DMS79 (cell line): ENCODE data around the gene BHLHA15.

Experiments
- DNase-seq: peaks from one replicate; lab custom pipeline; 2025; lab: John Stamatoyannopoulos, UW

The BHLHA15 gene

DNA sequence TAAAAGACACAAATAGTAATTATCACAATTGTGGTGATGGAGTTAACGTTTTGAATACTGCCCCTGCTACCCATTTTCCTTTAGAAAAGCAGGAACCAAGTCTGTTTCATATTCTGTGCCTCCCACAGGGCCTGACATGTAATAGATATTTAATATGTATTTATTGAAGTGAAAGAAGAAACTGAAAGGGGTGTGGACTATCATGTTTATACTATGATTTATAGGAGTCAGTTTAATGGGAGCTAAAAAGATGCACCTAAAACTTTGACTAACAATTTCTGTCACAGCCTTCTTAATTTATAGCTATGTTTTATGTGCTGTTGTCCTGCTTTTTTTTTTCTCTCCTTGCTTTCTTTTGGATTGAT is 24.1 kb upstream of the BHLHA15 start:
- no peak for DNase-seq

DNA sequence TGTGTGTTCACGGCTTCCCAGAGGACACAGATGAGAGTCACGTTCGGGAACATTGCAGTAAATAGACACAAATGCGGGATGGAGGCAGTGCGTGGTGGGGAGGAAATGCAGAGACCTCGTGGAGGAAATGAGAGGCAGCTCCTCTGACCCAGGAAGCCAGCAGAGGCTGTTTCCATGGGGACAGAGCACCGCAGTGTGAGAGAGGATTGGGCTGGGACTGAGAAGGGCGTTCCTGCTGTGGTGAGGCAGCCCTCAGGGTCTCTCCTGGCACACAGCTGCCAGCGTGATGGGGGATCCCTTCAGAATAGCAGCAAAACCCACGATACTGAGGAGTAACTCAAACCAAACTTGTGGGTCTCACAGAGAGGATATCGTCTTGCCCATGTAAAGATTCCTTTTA is 21.7 kb upstream of the BHLHA15 start:
- no peak for DNase-seq

GRCh38 chr7:98191668-98192431 is 19.4 kb upstream of the BHLHA15 start:
- DNase-seq: no peak

DNA sequence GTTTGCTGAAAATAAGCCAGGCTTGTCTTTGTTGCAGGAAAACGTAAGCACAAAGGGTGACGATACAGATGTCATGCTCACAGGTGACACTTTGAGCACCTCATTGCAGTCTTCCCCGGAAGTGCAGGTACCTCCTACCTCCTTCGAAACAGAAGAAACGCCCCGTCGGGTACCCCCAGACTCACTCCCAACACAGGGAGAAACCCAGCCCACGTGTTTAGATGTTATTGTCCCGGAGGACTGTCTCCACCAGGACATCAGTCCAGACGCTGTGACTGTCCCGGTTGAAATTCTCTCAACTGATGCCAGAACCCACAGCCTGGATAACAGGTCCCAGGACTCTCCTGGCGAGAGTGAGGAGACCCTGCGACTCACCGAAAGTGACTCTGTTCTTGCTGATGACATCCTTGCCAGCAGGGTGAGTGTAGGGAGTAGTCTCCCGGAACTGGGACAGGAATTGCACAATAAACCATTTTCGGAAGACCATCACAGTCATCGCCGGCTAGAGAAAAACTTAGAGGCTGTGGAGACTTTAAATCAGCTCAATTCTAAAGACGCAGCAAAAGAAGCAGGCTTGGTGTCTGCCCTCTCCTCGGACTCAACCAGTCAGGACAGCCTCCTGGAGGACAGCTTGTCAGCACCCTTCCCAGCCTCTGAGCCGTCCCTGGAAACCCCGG is 18.3 kb upstream of the BHLHA15 start:
- DNase-seq: no peak

DNA sequence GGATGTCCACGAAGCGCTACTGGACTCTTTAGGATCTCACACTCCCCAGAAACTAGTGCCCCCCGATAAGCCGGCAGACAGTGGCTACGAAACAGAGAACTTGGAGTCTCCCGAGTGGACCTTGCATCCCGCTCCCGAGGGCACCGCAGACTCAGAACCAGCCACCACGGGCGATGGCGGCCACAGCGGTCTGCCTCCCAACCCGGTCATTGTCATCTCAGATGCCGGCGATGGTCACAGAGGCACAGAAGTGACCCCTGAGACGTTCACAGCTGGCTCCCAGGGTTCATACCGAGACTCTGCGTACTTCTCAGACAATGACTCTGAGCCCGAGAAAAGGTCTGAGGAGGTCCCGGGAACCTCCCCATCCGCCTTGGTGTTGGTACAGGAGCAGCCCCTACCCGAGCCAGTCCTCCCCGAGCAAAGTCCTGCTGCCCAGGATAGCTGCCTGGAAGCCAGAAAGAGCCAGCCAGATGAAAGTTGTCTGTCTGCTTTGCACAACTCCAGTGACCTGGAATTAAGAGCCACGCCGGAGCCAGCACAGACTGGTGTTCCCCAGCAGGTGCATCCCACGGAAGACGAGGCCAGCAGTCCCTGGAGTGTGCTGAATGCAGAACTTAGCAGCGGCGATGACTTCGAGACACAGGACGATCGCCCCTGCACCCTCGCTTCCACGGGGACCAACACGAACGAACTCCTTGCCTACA is 17.6 kb upstream of the BHLHA15 start:
- DNase-seq: no peak

DNA sequence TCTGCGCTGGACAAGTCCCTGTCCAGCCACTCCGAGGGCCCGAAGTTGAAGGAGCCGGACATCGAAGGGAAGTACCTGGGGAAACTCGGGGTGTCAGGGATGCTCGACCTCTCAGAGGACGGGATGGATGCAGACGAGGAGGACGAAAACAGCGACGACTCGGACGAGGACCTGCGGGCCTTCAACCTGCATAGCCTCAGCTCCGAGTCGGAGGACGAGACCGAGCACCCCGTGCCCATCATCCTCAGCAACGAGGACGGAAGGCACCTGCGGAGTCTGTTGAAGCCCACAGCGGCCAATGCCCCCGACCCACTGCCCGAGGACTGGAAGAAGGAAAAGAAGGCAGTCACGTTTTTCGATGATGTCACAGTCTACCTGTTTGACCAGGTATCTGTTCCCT is 17.1 kb upstream of the BHLHA15 start:
- no peak for DNase-seq

DNA sequence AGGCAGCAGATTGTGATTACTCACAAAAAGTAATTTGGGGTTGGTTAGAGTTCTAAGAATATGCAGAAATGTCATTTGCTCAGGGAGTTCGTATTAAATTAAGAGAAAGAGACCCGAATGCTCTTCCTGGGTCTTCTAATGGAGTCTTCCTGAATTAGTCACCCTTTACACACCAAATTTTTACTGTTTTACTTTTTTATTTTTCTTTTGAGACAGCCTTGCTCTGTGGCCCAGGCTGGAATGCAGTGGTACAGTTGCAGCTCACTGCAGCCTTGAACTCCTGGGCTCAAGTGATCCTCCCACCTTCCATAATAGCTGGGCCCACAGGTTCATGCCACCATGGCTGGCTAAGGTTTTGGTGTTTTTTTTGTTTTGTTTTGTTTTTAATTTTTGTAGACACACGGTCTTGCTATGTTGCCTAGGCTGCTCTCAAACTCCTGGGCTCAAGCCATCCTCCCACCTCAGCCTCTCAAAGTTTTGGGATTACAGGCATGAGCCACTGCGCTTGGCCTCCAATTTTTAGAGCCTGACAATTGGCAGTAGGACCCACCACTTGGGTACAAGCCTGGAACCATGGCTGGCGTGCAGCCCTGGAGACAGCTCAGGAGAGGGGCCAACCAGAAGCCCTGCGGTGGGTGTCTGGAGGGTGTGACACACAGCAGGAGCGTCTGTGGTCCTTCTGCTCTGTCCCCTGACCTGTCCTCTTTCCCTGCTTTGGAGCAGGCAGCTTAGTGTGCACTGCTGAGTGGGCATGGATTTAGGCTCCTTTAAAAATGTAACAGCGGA is 16.4 kb upstream of the BHLHA15 start:
- DNase-seq: no peak

DNA sequence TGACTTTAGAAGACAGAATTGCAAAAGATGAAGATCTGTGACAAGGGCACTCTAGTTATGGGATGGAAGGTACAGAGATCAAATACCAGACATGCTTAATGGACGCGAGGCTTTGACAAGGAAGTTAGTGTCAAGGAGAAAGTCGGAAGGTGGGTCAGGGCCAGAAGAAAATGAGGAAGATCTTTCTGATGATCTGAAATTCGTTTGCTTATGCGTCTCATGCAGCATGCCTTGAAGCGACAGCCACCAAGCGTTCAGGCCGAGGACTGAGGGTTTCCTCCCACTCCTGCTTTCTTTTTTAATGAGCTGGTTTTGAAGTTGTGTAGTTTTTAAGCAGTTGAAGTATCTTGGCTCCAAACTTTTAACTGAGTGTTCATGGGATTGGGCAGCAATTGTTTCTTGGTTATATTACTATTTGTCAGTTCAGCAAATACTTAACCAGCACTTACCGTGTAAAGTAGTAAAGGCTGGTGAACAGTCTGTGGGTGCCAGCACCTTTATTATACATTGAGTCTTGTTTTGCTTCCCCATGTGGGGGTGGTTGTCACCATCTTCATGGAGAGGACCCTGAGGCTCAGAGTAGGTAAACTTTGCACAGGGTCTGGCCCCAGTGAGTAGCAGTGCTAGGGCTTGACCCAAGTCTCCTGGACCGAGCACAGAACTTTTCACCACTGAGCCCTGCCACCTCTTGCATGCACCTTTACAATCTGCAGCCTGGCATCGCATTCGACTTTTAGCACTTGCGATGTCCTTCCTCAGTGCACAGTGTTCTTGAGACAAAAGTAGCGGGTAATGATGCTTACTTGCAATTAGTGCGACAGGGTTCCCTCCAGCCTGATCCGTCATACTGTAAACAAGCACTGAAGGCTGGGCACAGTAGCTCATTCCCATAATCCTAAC is 14.3 kb upstream of the BHLHA15 start:
- no peak for DNase-seq

- no peak for DNase-seq
These were observed 12.1 kb upstream of the BHLHA15 start for GRCh38 chr7:98199131-98199530.

DNA sequence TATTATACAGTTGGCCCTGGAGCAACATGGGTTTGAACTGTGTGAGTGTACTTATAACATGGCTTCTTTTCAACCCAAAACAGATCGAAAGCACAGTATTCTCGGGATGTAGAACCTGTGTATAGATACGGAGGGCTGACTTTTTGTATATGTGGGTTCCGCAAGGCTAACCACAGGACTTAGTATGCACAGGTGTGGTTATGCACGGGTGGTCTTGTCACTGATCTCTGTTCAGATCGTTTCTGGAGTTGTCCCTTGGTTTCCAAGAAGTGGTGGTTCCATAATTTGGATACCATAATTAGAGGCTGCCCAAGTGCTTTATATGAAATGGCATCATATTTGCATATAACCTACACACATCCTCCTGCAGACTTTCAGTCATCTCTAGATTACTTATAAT is 10.9 kb upstream of the BHLHA15 start:
- DNase-seq: no peak

DNA sequence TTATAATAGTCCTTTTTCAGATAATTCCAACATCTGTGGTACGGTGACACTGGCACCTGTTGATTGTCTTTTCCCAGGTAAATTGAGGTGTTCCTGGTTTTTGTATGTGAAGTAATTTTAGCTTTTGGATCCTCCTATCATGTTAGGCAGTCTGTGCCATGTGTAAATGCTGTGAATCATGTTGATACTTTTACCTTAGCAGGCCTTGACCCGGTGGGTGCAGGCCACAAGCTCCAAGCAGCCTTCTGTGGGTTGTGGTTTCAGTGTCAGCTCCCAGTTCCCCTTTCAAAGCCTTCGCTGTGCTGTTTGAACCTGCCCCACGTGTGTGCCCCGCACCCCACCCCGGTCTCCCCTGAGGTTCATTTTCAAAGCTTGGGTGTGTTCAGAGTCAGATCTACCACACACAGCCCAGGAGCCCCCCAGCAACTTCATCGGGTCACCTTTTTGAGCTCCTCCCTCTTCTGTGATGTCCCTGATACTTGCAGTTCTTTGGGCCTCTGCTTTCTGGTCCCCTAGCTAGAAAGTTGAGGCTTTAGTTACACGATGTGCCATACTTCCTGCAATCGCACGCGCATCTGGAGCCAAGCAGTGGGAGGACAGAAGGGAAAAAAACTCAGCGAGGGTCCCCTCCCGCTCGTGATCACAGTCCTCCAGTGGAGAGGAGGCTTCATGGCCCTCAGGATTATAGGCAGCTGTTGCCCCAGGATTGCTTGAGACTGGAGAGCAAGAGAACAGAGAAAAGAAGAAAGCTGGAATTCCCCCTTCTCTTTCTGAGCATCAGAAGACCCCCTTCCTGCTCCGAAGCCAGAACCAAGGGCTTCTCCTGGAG is 8.7 kb upstream of the BHLHA15 start:
- no peak for DNase-seq

DNA sequence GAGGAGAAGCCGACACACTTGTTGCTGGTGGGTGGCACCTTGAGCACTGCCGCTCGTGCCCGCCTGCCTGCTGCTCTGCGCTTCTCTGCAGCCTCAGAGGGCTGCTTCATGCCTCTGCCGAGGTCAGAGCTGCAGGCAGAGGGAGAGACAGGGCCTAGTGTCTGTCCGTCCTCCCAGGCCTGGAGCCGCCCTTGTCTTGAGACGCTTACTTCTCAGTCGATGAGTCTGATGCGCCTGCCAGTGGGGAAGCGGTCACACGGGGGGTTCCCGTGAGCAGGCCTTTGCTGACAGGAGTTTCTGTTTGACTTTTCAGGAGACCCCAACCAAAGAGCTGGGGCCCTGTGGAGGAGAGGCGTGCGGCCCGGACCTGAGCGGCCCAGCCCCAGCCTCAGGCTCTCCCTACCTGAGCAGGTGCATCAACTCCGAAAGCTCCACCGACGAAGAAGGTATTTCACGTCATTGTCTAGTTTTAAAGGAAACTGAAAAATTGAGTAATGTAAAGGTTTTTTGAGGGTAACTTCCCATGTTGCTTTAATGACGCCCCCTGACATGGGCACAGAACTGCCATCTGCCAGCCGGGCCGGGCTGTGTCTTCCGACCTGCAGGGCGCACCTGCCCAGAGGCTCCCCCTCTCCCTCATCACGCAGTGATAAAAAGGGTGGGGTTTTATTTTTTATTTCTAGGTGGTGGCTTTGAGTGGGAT is 7.8 kb upstream of the BHLHA15 start:
- no peak for DNase-seq

DNA sequence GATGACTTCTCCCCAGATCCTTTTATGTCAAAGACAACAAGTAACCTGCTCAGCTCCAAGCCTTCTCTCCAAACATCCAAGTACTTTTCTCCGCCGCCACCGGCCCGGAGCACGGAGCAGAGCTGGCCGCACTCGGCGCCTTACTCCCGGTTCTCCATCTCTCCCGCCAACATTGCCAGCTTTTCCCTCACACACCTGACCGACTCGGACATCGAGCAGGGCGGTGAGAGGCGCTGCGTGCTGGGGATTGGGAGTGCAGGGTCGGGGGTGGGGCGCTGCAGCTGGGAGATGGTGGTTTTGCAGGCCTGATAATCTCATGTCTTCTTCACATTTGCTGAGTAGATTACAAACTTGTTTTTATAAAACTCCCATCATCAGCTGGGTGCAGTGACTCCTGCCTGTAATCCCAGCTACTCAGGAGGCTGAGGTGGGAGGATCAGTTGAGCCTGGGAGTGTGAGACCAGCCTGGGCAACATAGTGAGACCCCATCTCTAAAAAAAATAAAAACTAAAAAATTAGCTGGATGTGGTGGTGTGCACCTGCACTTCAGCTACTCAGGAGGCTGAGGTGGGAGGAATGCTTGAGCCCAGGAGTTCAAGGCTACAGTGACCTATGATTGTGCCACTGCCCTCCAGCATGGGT is 7.2 kb upstream of the BHLHA15 start:
- DNase-seq: no peak

DNA sequence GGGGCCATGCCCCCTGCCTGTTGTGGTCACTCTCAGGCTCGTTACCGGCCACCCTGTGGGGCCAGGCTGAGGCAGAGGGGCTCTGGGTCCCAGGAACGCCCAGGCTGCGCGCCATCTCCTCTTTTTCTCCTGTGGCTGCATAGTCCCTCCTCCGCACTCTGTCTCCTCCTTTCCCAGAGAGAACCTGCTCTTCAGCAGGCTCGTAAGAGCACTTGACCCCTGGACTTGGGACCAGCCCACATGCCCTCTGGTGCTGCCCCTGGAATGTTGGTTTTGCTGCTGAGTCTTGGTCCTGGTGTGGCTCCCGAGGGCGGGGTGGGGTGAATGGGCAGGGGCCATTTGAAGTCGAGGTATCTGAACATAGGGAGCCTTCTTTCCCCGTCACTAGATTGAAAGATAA is 6.6 kb upstream of the BHLHA15 start:
- no peak for DNase-seq

- no peak for DNase-seq
These were observed 5.9 kb upstream of the BHLHA15 start for GRCh38 chr7:98205162-98205845.

DNA sequence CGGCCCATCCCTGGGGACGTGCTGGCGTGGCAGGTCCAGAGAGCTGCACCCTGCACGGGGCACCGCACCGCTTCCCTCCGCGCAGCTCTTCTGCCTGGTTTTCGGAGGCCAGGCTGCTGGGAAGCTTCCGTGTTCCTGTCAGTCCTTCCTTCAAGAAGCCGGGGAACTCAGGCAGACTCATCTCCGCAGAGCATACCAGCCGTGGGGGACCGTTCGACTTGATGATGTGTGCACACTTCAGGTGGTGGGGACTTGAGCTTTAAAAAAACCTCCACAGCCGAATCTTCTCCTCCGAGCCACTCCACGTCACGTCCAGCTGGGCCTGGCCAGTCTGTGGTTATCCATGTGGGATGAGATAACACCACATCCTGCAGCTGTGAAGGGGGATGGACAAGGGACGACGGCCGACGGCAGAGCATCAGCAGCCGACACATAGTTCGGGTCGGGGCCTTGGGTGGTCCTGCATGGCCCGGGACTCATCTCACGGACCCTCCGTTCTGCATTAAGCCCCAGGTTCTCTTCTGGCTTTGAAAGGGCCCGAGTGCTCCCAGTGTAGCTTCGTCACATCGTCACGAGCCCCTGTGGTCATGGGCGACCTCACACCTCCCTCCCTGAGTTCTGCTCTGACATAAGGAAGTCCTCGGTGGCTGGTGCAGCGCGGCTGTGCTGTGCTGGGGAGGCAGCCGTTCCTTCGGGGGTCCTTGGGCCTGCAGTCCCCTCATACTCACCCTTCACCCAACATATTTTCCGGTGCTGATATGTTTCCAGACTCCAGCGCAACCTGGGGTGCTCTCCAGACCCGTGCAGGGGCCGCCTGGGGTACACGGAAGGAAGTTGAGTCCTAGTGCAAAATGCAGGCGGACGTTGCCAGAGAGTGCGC is 4.5 kb upstream of the BHLHA15 start:
- DNase-seq: no peak

GRCh38 chr7:98209166-98209920 is 1.9 kb upstream of the BHLHA15 start:
- DNase-seq: no peak
